WTC11 (cell line): ENCODE measurements around the gene PFKP. TPM values are rescaled to one million over a fixed set of nuclear protein-coding genes. Genes with fewer than 3 reads are reported as not detected.

Experiments
- ATAC-seq: fragments of 200-7000 bp; cut with Tn5 transposase; 2 replicates; pipeline ENCODE4 v1.10.0; 2021; ENCODE audit warnings: mild to moderate bottlenecking, moderate library complexity
- CTCF ChIA-PET: fragments of 300-600 bp; sonication (Branson Sonifier 250); formaldehyde crosslinking; loops from one replicate; lab custom pipeline; 2021; ENCODE audit warnings: antibody characterized with exemption; lab: Charles Lee
- POLR2A ChIA-PET: fragments of 350-600 bp; sonication (Branson Sonifier 250); formaldehyde crosslinking; loops from one replicate; lab custom pipeline; 2021; ENCODE audit warnings: antibody characterized with exemption; lab: Charles Lee
- DNase-seq: peaks from one replicate; pipeline ENCODE4 v3.0.0; 2021; ENCODE audit warnings: low spot score
- H3K27ac Mint-ChIP-seq: 2 replicates; pipeline ENCODE4 v1.8.0; 2021; ENCODE audit warnings: mixed read lengths
- H3K27me3 Mint-ChIP-seq: 2 replicates; pipeline ENCODE4 v1.8.0; 2021; ENCODE audit warnings: low read depth, mild to moderate bottlenecking, moderate library complexity, mixed read lengths
- H3K36me3 Mint-ChIP-seq: 2 replicates; pipeline ENCODE4 v1.8.0; 2021; ENCODE audit warnings: mixed read lengths
- H3K4me1 Mint-ChIP-seq: 2 replicates; pipeline ENCODE4 v1.8.0; 2022; ENCODE audit warnings: mixed read lengths
- H3K4me3 Mint-ChIP-seq: 2 replicates; pipeline ENCODE4 v1.8.0; 2021; ENCODE audit warnings: mild to moderate bottlenecking, moderate library complexity, mixed read lengths
- H3K9me3 Mint-ChIP-seq: 2 replicates; pipeline ENCODE4 v1.8.0; 2021; ENCODE audit warnings: mixed read lengths
- ATF1 ChIP-seq: sonication (generic); formaldehyde crosslinking; IDR thresholded peaks from 2 replicates; pipeline ENCODE4 v1.8.1; 2023; ENCODE audit warnings: mild to moderate bottlenecking, moderate library complexity, missing genetic modification reagents
- ELF4 ChIP-seq: sonication (generic); formaldehyde crosslinking; IDR thresholded peaks from 2 replicates; pipeline ENCODE4 v1.8.1; 2022; ENCODE audit warnings: low read depth, mild to moderate bottlenecking, moderate library complexity, missing genetic modification reagents
- ESRRA ChIP-seq: sonication (generic); formaldehyde crosslinking; IDR thresholded peaks from 2 replicates; pipeline ENCODE4 v1.8.1; 2022; ENCODE audit warnings: mild to moderate bottlenecking, missing genetic modification reagents, borderline replicate concordance
- FOXJ3 ChIP-seq: sonication (generic); formaldehyde crosslinking; IDR thresholded peaks from 2 replicates; pipeline ENCODE4 v1.9.0; 2021; ENCODE audit warnings: missing genetic modification reagents, mild to moderate bottlenecking, borderline replicate concordance
- GTF2I ChIP-seq: fragments of 250-450 bp; sonication (Bioruptor Pico); conservative IDR thresholded peaks from 2 replicates; pipeline ENCODE4 v1.4.0; 2021; ENCODE audit warnings: mild to moderate bottlenecking
- KAT7 ChIP-seq: sonication (generic); formaldehyde crosslinking; IDR thresholded peaks from 2 replicates; pipeline ENCODE4 v1.8.1; 2023; ENCODE audit warnings: missing genetic modification reagents, mild to moderate bottlenecking, borderline replicate concordance
- MXD4 ChIP-seq: fragments of 250-450 bp; sonication (Bioruptor Pico); IDR thresholded peaks from 2 replicates; pipeline ENCODE4 v1.8.0; 2021; ENCODE audit warnings: mild to moderate bottlenecking, moderate library complexity, borderline replicate concordance
- OVOL2 ChIP-seq: fragments of 250-450 bp; sonication (Bioruptor Pico); IDR thresholded peaks from 2 replicates; pipeline ENCODE4 v1.9.0; 2021; ENCODE audit warnings: mild to moderate bottlenecking, borderline replicate concordance
- TCF7 ChIP-seq: sonication (generic); formaldehyde crosslinking; IDR thresholded peaks from 2 replicates; pipeline ENCODE4 v1.8.0; 2022; ENCODE audit warnings: mild to moderate bottlenecking, low read depth, missing genetic modification reagents, moderate library complexity
- total RNA-seq: library from RNA; stranded (reverse); gene quantifications from 3 replicates; pipeline ENCODE4 v1.2.3, GENCODE V29; 2021
- TF ChIP-seq, protein P1 (sequence below): sonication (generic); formaldehyde crosslinking; IDR thresholded peaks from 2 replicates; pipeline ENCODE4 v1.8.1; 2022; ENCODE audit warnings: low read depth, mild to moderate bottlenecking, moderate library complexity, missing genetic modification reagents, borderline replicate concordance
- TF ChIP-seq, protein P2 (sequence below): sonication (generic); formaldehyde crosslinking; IDR thresholded peaks from 2 replicates; pipeline ENCODE4 v1.8.0; 2023; ENCODE audit warnings: missing genetic modification reagents, mild to moderate bottlenecking, borderline replicate concordance
- TF ChIP-seq, protein P3 (sequence below): sonication (generic); formaldehyde crosslinking; IDR thresholded peaks from 2 replicates; pipeline ENCODE4 v1.8.0; 2022; ENCODE audit warnings: mild to moderate bottlenecking, missing genetic modification reagents
- TF ChIP-seq, protein P4 (sequence below): sonication (generic); formaldehyde crosslinking; IDR thresholded peaks from 2 replicates; pipeline ENCODE4 v1.8.0; 2022; ENCODE audit warnings: missing genetic modification reagents
- TF ChIP-seq, protein P5 (sequence below): fragments of 250-450 bp; sonication (Bioruptor Pico); IDR thresholded peaks from 2 replicates; pipeline ENCODE4 v1.9.0; 2021; ENCODE audit warnings: mild to moderate bottlenecking

PFKP gene
- total RNA-seq, 1 experiment from 2014 or later, result 127 TPM

DNA sequence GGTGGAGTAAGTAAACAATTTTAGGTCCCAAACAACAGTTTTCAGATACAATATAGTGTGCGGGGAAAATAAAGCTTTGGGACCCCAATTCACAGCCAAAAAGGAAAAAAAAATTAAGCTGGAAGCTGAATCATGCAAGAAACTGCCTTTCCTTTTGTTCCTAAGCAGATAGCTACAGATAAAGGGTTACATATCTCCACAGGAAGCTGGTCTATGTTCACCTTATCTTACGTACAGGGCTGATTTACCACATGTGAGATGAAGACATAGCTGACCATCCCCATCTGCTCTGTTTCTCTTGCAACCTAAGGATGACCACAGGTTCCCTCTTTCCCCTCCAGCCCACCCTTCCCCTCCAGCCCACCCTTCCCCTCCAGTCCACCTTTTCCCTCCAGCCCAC lies 14.2 kb upstream of the PFKP start:
- DNase-seq, result no peak
- Mint-ChIP-seq H3K27ac (no peak overlapping the region), H3K9me3 (peaks cover 7% of the 10 kb centered on the region; the same call in 1 of the 2 replicates), H3K27me3 (peaks cover 23% of the 10 kb centered on the region), H3K4me1 (peaks cover 30% of the 10 kb centered on the region), H3K4me3 (no peak overlapping the region), H3K36me3 (0 out of 2 replicates have a peak, but pooled peaks cover 3% of the 10 kb centered on the region)
- TF ChIP-seq, protein P1, sequence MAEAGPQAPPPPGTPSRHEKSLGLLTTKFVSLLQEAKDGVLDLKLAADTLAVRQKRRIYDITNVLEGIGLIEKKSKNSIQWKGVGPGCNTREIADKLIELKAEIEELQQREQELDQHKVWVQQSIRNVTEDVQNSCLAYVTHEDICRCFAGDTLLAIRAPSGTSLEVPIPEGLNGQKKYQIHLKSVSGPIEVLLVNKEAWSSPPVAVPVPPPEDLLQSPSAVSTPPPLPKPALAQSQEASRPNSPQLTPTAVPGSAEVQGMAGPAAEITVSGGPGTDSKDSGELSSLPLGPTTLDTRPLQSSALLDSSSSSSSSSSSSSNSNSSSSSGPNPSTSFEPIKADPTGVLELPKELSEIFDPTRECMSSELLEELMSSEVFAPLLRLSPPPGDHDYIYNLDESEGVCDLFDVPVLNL, result no peak
- TF ChIP-seq, protein P2, sequence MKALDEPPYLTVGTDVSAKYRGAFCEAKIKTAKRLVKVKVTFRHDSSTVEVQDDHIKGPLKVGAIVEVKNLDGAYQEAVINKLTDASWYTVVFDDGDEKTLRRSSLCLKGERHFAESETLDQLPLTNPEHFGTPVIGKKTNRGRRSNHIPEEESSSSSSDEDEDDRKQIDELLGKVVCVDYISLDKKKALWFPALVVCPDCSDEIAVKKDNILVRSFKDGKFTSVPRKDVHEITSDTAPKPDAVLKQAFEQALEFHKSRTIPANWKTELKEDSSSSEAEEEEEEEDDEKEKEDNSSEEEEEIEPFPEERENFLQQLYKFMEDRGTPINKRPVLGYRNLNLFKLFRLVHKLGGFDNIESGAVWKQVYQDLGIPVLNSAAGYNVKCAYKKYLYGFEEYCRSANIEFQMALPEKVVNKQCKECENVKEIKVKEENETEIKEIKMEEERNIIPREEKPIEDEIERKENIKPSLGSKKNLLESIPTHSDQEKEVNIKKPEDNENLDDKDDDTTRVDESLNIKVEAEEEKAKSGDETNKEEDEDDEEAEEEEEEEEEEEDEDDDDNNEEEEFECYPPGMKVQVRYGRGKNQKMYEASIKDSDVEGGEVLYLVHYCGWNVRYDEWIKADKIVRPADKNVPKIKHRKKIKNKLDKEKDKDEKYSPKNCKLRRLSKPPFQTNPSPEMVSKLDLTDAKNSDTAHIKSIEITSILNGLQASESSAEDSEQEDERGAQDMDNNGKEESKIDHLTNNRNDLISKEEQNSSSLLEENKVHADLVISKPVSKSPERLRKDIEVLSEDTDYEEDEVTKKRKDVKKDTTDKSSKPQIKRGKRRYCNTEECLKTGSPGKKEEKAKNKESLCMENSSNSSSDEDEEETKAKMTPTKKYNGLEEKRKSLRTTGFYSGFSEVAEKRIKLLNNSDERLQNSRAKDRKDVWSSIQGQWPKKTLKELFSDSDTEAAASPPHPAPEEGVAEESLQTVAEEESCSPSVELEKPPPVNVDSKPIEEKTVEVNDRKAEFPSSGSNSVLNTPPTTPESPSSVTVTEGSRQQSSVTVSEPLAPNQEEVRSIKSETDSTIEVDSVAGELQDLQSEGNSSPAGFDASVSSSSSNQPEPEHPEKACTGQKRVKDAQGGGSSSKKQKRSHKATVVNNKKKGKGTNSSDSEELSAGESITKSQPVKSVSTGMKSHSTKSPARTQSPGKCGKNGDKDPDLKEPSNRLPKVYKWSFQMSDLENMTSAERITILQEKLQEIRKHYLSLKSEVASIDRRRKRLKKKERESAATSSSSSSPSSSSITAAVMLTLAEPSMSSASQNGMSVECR (CRISPR knock-in tag), result no peak
- TF ChIP-seq, protein P3, sequence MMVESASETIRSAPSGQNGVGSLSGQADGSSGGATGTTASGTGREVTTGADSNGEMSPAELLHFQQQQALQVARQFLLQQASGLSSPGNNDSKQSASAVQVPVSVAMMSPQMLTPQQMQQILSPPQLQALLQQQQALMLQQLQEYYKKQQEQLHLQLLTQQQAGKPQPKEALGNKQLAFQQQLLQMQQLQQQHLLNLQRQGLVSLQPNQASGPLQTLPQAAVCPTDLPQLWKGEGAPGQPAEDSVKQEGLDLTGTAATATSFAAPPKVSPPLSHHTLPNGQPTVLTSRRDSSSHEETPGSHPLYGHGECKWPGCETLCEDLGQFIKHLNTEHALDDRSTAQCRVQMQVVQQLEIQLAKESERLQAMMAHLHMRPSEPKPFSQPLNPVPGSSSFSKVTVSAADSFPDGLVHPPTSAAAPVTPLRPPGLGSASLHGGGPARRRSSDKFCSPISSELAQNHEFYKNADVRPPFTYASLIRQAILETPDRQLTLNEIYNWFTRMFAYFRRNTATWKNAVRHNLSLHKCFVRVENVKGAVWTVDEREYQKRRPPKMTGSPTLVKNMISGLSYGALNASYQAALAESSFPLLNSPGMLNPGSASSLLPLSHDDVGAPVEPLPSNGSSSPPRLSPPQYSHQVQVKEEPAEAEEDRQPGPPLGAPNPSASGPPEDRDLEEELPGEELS, result no peak
- TF ChIP-seq, protein P4, sequence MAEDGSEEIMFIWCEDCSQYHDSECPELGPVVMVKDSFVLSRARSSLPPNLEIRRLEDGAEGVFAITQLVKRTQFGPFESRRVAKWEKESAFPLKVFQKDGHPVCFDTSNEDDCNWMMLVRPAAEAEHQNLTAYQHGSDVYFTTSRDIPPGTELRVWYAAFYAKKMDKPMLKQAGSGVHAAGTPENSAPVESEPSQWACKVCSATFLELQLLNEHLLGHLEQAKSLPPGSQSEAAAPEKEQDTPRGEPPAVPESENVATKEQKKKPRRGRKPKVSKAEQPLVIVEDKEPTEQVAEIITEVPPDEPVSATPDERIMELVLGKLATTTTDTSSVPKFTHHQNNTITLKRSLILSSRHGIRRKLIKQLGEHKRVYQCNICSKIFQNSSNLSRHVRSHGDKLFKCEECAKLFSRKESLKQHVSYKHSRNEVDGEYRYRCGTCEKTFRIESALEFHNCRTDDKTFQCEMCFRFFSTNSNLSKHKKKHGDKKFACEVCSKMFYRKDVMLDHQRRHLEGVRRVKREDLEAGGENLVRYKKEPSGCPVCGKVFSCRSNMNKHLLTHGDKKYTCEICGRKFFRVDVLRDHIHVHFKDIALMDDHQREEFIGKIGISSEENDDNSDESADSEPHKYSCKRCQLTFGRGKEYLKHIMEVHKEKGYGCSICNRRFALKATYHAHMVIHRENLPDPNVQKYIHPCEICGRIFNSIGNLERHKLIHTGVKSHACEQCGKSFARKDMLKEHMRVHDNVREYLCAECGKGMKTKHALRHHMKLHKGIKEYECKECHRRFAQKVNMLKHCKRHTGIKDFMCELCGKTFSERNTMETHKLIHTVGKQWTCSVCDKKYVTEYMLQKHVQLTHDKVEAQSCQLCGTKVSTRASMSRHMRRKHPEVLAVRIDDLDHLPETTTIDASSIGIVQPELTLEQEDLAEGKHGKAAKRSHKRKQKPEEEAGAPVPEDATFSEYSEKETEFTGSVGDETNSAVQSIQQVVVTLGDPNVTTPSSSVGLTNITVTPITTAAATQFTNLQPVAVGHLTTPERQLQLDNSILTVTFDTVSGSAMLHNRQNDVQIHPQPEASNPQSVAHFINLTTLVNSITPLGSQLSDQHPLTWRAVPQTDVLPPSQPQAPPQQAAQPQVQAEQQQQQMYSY, result peak; percentile 74
- TF ChIP-seq ESRRA (CRISPR knock-in tag), result no peak
- no peak for TF ChIP-seq KAT7
- TF ChIP-seq ATF1 (CRISPR knock-in tag), result no peak
- ChIA-PET CTCF (interaction anchor here (1.3 kb wide), 1 partner anchor 9 kb away, joined by 3 read pairs; no protein-coding TSS in a partner anchor), POLR2A (no interaction called here)
- no peak for ATAC-seq

DNA sequence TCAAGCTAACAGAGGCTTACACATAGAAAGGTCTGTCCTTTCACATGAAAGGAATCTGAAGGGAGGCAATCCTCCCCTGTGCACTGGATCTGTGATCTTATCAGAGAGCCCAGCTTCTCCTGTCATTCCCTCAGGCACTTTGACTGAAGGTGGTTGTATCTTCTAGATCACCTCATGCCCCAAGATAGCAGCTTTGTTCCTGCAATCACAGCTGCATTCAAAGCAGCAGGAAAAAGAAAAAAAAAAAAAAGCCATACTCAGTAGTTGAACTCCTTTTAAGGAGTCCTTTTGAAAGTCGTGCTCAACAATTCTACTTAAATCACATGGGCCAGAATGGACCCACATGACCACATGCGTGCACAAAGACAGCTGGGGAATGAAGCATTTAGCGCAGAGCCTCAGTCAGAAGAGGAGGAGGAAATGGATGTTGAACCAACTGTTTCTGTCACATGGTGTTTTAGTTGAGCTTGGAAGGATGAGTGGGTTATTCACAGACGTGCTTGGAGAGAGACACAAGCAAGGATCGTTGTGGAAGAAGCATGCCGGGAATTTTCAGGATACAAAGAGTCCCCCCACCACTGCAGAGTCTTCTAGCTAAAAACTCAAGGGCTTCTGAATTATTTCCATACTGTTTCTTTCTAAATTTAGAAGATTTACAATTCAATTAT lies 13.0 kb upstream of the PFKP start:
- H3K27ac Mint-ChIP-seq, result no peak overlapping the region; the same call in 1 of the 2 replicates
- CTCF ChIA-PET, result interaction anchor here (0.6 to 1.3 kb wide), 4 partner anchors 9 to 691 kb away, joined by 3 to 5 read pairs (median 4); no protein-coding TSS in a partner anchor
- no peak for ATAC-seq

More for the DNA sequence above, 13.0 kb upstream of the PFKP start:
- no peak for DNase-seq
- TF ChIP-seq FOXJ3 (CRISPR knock-in tag), result no peak
- no peak for TF ChIP-seq OVOL2 (CRISPR knock-in tag)
- TF ChIP-seq GTF2I (CRISPR knock-in tag), result 0 out of 2 replicates have a peak, but pooled peaks have one; percentile 6
- no peak for TF ChIP-seq TCF7 (CRISPR knock-in tag)
- TF ChIP-seq MXD4 (CRISPR knock-in tag), result no peak
- no peak for TF ChIP-seq ELF4 (CRISPR knock-in tag)
- TF ChIP-seq, protein P5, sequence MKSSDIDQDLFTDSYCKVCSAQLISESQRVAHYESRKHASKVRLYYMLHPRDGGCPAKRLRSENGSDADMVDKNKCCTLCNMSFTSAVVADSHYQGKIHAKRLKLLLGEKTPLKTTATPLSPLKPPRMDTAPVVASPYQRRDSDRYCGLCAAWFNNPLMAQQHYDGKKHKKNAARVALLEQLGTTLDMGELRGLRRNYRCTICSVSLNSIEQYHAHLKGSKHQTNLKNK (CRISPR knock-in tag), result no peak
- H3K4me3 Mint-ChIP-seq, result no peak overlapping the region
- POLR2A ChIA-PET, result interaction anchor here (0.6 kb wide), 2 partner anchors 189 to 1880 kb away, joined by 5 to 7 read pairs; no protein-coding TSS in a partner anchor
- peaks cover 25% of the 10 kb centered on the region for H3K4me1 Mint-ChIP-seq
- H3K27me3 Mint-ChIP-seq, result peaks cover 23% of the 10 kb centered on the region
- H3K9me3 Mint-ChIP-seq, result peaks cover 7% of the 10 kb centered on the region; the same call in 1 of the 2 replicates
- 0 out of 2 replicates have a peak, but pooled peaks cover 3% of the 10 kb centered on the region for H3K36me3 Mint-ChIP-seq
